Measurements from ENCODE around the gene TMEM184B. TPM values are rescaled to one million over a fixed set of nuclear protein-coding genes. Genes with fewer than 3 reads are reported as not detected.

The TMEM184B gene
- total RNA-seq, 4 donors from 2014 or later = 61.1 to 138 (median 72.0) TPM

DNA sequence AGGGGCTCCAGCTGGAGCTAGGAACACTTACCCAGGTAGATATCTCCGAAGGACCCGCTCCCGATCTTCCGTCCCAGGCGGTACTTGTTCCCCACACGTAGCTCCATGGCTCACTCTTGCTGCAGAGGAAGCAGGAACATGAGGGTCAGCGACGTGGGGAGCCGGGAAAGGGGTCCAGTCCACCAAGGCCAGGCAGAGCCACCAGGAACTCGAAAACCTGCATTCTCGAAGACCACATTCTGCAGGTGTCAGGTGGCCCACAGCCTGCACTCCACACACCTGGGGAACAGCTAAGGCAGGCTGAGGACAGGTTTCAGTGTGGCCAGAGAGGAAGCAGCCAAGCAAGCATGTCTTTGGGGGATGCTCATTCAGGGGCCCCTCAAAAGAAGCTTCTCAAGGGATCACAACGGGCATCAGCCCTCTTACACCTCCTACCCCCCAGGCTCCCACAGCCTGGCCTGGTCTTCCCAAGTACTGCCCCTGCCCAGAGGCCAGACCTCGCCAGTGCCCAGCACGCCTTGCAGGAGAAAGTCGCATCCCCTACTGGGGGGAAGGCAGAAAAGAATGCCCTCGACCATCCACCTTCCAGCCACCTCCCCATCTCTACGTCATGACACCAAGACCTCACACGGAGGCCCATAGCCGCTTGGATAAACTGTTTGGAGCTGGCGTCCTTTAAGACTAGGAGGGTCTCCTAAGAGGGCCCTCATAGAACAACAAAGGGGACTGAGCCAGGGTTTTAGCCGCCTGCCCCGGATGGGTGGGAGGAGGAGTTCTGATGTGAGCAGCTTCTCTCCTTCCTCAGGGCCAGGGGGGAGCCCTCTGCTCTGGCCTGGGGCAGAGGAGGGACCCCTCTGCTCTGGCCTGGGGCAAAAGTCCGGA is 41.5 kb upstream of the TMEM184B start:
- H3K4me1 ChIP-seq = peaks cover 3 to 86% (median 72%) of the 10 kb centered on the region in 4 donors
- no peaks in the 10 kb centered on the region for H3K27me3 ChIP-seq
- TF ChIP-seq POLR2A (IDR thresholded peaks at IDR 0.05) = no peak
- peak in 1 of 5 experiments; percentile 9 for TF ChIP-seq CTCF (IDR thresholded peaks at IDR 0.05)
- WGBS, 2 donors = 25 to 41% methylated on average over 22 to 23 of the region's 23 CpGs
- no peak for DNase-seq (ENCODE audit: low spot score in 2 of 2)
- H3K36me3 ChIP-seq = peaks cover 0 to 7% (median 0%) of the 10 kb centered on the region in 3 donors
- H3K4me3 ChIP-seq = peak overlapping the region; percentile 92 to 97 (median 94)
- H3K27ac ChIP-seq = peak overlapping the region; percentile 99 to 100 (median 99)
- H3K9me3 ChIP-seq = no peaks in the 10 kb centered on the region

DNA sequence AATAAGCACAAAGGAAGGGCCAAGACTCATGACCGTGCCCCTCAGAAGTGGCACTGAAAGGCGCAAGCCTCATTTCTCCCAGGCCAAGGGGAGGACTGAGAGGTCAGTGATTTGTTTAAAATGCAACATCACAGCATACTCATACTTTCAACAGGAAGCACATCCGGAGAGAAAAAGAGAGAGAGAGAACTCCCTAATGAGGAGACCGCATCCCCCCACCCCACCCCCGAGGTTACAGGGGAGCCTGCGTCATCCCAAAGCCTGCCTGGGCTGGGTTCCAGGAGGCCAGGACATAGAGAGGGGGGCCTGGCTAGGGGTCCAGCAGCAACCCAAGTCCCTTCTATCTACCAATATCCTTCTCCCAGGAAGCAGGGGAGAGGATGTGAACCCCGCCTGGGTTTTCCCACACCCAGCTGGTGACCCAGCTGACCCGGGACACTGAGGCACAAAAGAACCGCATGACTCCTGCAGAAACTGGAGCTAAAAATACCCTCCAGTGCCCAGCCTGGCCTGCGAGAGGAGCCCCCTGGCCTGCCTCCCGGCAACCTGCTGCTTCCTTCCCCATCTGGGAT is 40.7 kb upstream of the TMEM184B start:
- WGBS, 2 donors = 11 to 14% methylated on average over 10 to 11 of the region's 11 CpGs
- Histone ChIP-seq H3K4me3 (peak overlapping the region; percentile 92 to 97 (median 94)), H3K4me1 (peaks cover 3 to 86% (median 75%) of the 10 kb centered on the region in 4 donors), H3K27me3 (no peaks in the 10 kb centered on the region), H3K27ac (peak overlapping the region; percentile 99 to 100 (median 99)), H3K9me3 (no peaks in the 10 kb centered on the region), H3K36me3 (peaks cover 0 to 14% (median 0%) of the 10 kb centered on the region in 3 donors)
- TF ChIP-seq EP300 (IDR thresholded peaks at IDR 0.05) (peak in 1 of 2 donors; percentile 37), CTCF (IDR thresholded peaks at IDR 0.05) (no peak), POLR2A (IDR thresholded peaks at IDR 0.05) (peak in 1 of 2 donors; percentile 11)
- DNase-seq (ENCODE audit: low spot score in 2 of 2) = no peak

DNA sequence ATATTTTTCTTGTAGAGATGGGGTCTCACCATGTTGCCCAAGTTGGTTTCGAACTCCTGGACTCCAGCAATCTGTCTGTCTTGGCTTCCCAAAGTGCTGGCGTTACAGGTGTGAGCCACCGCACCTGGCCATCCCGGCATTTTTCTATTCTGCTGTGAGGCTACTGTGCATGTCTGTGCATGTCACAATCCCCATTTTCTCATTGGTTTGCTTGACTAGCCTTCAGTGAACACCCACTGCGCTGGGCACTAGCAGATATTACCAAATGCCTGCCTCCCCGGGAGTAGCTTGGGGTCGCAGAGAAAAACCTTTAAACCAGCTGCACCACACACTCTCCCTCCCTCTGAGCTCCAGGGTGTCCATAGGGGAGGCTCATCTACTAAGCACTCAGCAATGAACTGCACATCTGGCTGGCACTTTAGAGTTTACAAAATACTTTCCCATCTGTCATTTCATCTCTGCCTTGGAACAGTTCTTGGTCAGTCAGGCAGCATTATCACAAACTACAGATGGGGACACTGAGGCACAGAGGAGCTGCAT is 39.5 kb upstream of the TMEM184B start:
- WGBS, 2 donors = 73 to 86% methylated on average over 7 of the region's 7 CpGs
- Histone ChIP-seq H3K27me3 (no peaks in the 10 kb centered on the region), H3K9me3 (no peaks in the 10 kb centered on the region), H3K4me3 (no peak overlapping the region), H3K4me1 (peaks cover 3 to 86% (median 68%) of the 10 kb centered on the region in 4 donors), H3K27ac (peak overlapping the region; percentile 99 to 100 (median 99)), H3K36me3 (peaks cover 0 to 22% (median 0%) of the 10 kb centered on the region in 3 donors)
- DNase-seq (ENCODE audit: low spot score in 2 of 2) = no peak
- no peak for TF ChIP-seq CTCF (IDR thresholded peaks at IDR 0.05)
- TF ChIP-seq EP300 (IDR thresholded peaks at IDR 0.05) = no peak
- no peak for TF ChIP-seq POLR2A (IDR thresholded peaks at IDR 0.05)

DNA sequence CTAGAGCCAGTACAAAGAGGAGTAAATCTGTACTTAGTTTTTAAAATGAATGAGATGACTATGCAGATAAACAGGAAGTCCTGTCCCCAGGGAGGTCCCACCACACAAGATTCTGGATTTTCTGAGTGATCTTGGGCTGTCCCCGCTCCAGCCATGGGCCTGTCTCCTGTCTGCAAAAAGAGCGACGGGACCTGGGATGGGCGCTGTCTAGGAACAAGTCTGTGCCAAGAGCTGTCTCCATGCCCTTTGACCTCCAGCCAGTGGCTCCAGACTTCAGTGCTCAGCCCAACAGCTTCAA is 38.5 kb upstream of the TMEM184B start:
- H3K9me3 ChIP-seq = no peaks in the 10 kb centered on the region
- peaks cover 0 to 22% (median 0%) of the 10 kb centered on the region in 3 donors for H3K36me3 ChIP-seq
- H3K4me3 ChIP-seq = no peak overlapping the region
- peaks cover 3 to 97% (median 71%) of the 10 kb centered on the region in 4 donors for H3K4me1 ChIP-seq
- 39 to 46% methylated on average over 4 of the region's 4 CpGs for WGBS, 2 donors
- no peaks in the 10 kb centered on the region for H3K27me3 ChIP-seq
- TF ChIP-seq CTCF (IDR thresholded peaks at IDR 0.05) (no peak), EP300 (IDR thresholded peaks at IDR 0.05) (no peak), POLR2A (IDR thresholded peaks at IDR 0.05) (no peak)
- DNase-seq (ENCODE audit: low spot score in 2 of 2) = no peak
- H3K27ac ChIP-seq = peak overlapping the region in 3 of 4 donors; percentile 69 to 100 (median 99)
